IMR-90 (cell line): ENCODE data around the gene UBL7. TPM values are rescaled to one million over a fixed set of nuclear protein-coding genes. Genes with fewer than 3 reads are reported as not detected.
"Not testable (repeated sequence)": the region's sequence is repeated elsewhere in the genome, so short reads cannot be mapped to it uniquely, and the experiment has no call there.

Source experiments
- ATAC-seq: fragments of 200-7000 bp; cut with Tn5 transposase; 2 replicates; pipeline ENCODE4 v1.9.1; 2020; ENCODE audit warnings: low read depth, mild to moderate bottlenecking, moderate library complexity
- BruUV-seq: library from RNA; stranded (reverse); fragments of 400-500 nt; replicated peaks from 2 replicates; lab custom pipeline; 2021; lab: Mats Ljungman, UMichigan
- CTCF ChIA-PET: fragments of 300-600 bp; formaldehyde crosslinking; extraction: SDS; loops from one replicate; lab custom pipeline; 2021; ENCODE audit warnings: antibody characterized with exemption; lab: Yijun Ruan, JAX
- POLR2A ChIA-PET: fragments of 300-600 bp; sonication (Branson Sonifier 250); formaldehyde crosslinking; loops from one replicate; lab custom pipeline; 2022; ENCODE audit warnings: antibody characterized with exemption; ENCODE audit not compliant: unreplicated experiment; lab: Charles Lee
- DNase-seq: peaks from one replicate; pipeline ENCODE4 v3.0.0; 2013
- H2AFZ ChIP-seq: replicated peaks from 2 replicates; pipeline ENCODE3; 2013; ENCODE audit warnings: low read length, mild to moderate bottlenecking; ENCODE audit not compliant: poor library complexity
- H2AK5ac ChIP-seq: 2 replicates; pipeline ENCODE4 v1.6.1; 2013; ENCODE audit warnings: low read depth, low read length, inconsistent platforms
- H2AK9ac ChIP-seq: replicated peaks from 2 replicates; pipeline ENCODE3; 2013; ENCODE audit warnings: mild to moderate bottlenecking, low read depth, low read length, moderate library complexity; ENCODE audit not compliant: poor library complexity
- H2BK120ac ChIP-seq: 2 replicates; pipeline ENCODE4 v1.6.1; 2013; ENCODE audit warnings: low read depth, low read length, inconsistent platforms
- H2BK15ac ChIP-seq: 3 replicates; pipeline ENCODE4 v1.6.1; 2013; ENCODE audit warnings: low read depth, low read length, inconsistent platforms
- H2BK20ac ChIP-seq: 2 replicates; pipeline ENCODE4 v1.6.1; 2013; ENCODE audit warnings: low read depth, mild to moderate bottlenecking, inconsistent platforms, low read length, moderate library complexity
- H2BK5ac ChIP-seq: 2 replicates; pipeline ENCODE4 v1.6.1; 2013; ENCODE audit warnings: mild to moderate bottlenecking, low read depth, low read length, inconsistent platforms; ENCODE audit not compliant: poor library complexity, severe bottlenecking
- H3K14ac ChIP-seq: replicated peaks from 2 replicates; pipeline ENCODE4 v1.6.1; 2013; ENCODE audit warnings: low read depth, low read length, inconsistent platforms
- H3K18ac ChIP-seq: 2 replicates; pipeline ENCODE4 v1.6.1; 2013; ENCODE audit warnings: low read depth, low read length, control low read depth
- H3K23ac ChIP-seq: 2 replicates; pipeline ENCODE4 v1.6.1; 2013; ENCODE audit warnings: low read depth, low read length, inconsistent platforms
- H3K27ac ChIP-seq: 2 replicates; pipeline ENCODE4 v1.5.1; 2013; ENCODE audit warnings: mild to moderate bottlenecking, control low read depth, low read length; ENCODE audit not compliant: insufficient read depth
- H3K27me3 ChIP-seq: 2 replicates; pipeline ENCODE4 v1.6.1; 2013; ENCODE audit warnings: low read length; ENCODE audit not compliant: control insufficient read depth, insufficient read depth
- H3K36me3 ChIP-seq: 2 replicates; pipeline ENCODE4 v1.6.1; 2013; ENCODE audit warnings: low read length, mixed read lengths; ENCODE audit not compliant: control insufficient read depth, insufficient read depth
- H3K4ac ChIP-seq: 2 replicates; pipeline ENCODE4 v1.6.1; 2013; ENCODE audit warnings: low read depth, low read length, inconsistent platforms
- H3K4me1 ChIP-seq: 2 replicates; pipeline ENCODE4 v1.6.1; 2013; ENCODE audit warnings: low read length, mixed read lengths; ENCODE audit not compliant: control insufficient read depth, insufficient read depth
- H3K4me2 ChIP-seq: 2 replicates; pipeline ENCODE4 v1.6.1; 2013; ENCODE audit warnings: low read depth, mild to moderate bottlenecking, control low read depth, low read length, moderate library complexity
- H3K4me3 ChIP-seq: 2 replicates; pipeline ENCODE4 v1.5.1; 2013; ENCODE audit warnings: low read depth, mild to moderate bottlenecking, control low read depth, low read length, moderate library complexity; ENCODE audit not compliant: insufficient read depth
- H3K56ac ChIP-seq: 2 replicates; pipeline ENCODE4 v1.6.1; 2013; ENCODE audit warnings: low read length, inconsistent platforms; ENCODE audit not compliant: insufficient read depth; ENCODE audit errors: extremely low read depth
- H3K79me1 ChIP-seq, 2 experiments: 2 replicates each; pipeline ENCODE4 v1.6.1; 2013; ENCODE audit warnings: low read length in 2 of 2, inconsistent platforms in 1 of 2, low read depth in 1 of 2
- H3K9ac ChIP-seq: 2 replicates; pipeline ENCODE4 v1.6.1; 2013; ENCODE audit warnings: low read depth, low read length, control low read depth
- H3K9me1 ChIP-seq: 2 replicates; pipeline ENCODE4 v1.6.1; 2013; ENCODE audit warnings: low read length, inconsistent platforms; ENCODE audit not compliant: insufficient read depth
- H3K9me3 ChIP-seq: 2 replicates; pipeline ENCODE4 v1.6.1; 2013; ENCODE audit warnings: low read length; ENCODE audit not compliant: control insufficient read depth, insufficient read depth
- H4K20me1 ChIP-seq: 2 replicates; pipeline ENCODE4 v1.6.1; 2013; ENCODE audit warnings: low read length, inconsistent platforms; ENCODE audit not compliant: insufficient read depth
- H4K5ac ChIP-seq: 2 replicates; pipeline ENCODE4 v1.6.1; 2013; ENCODE audit warnings: mild to moderate bottlenecking, low read depth, low read length, control low read depth
- H4K8ac ChIP-seq, 2 experiments: 2 replicates each; pipeline ENCODE4 v1.6.1; 2013; ENCODE audit warnings: low read depth in 2 of 2, low read length in 2 of 2, control low read depth in 1 of 2, inconsistent platforms in 1 of 2
- H4K91ac ChIP-seq: 2 replicates; pipeline ENCODE4 v1.6.1; 2013; ENCODE audit warnings: low read depth, low read length, inconsistent platforms; ENCODE audit not compliant: insufficient read depth
- WGBS, 2 experiments: methylation state at CpG; one replicate each; pipeline versions ENCODE4 v1.1.5 to v1.1.7; 2013; ENCODE audit warnings: missing lambda C conversion rate in 2 of 2; ENCODE audit not compliant: insufficient read length in 1 of 2; ENCODE audit errors: extremely low coverage in 2 of 2; 5-methylcytosine and 5-hydroxymethylcytosine counted together
- dilution Hi-C: fragments of 300-500 bp; cut with HindIII; formaldehyde crosslinking; loops from one replicate; pipeline ENCODE4 v1.14.3; 2018; ENCODE audit warnings: low sequenced_read_pairs; ENCODE audit not compliant: unreplicated experiment
- in situ Hi-C: fragments of 300-500 bp; cut with MboI; formaldehyde crosslinking; loops from 3 replicates; pipeline ENCODE4 v1.14.3; 2019; ENCODE audit warnings: low sequenced_read_pairs, inconsistent platforms, mixed read lengths
- intact Hi-C: fragments of 100-400 bp; cut with micrococcal nuclease; formaldehyde crosslinking; loops from 2 replicates; pipeline ENCODE4 v1.10.0; 2022
- polyA plus RNA-seq, 3 experiments: library from polyadenylated mRNA; depleted of rRNA; stranded (reverse); fragments of >200 nt; gene quantifications; 2 replicates each; pipeline ENCODE4 v1.2.3, GENCODE V29; 2012; ENCODE audit warnings: low replicate concordance in 1 of 3
- total RNA-seq: library from RNA; depleted of rRNA; stranded (reverse); fragments of >200 nt; gene quantifications from 2 replicates; pipeline ENCODE4 v1.2.3, GENCODE V29; 2012

UBL7 gene
- total and polyA plus RNA-seq, 2 of the 4 experiments (the other 2 are of a cell fraction): 68.1 to 78.4 TPM

GRCh38 chr15:74457036-74457435, 3.9 kb downstream of the UBL7 start:
- H3K23ac ChIP-seq, in situ Hi-C loops, intact Hi-C loops, H4K91ac ChIP-seq, DNase-seq, H3K27me3 ChIP-seq, POLR2A ChIA-PET, H3K4me1 ChIP-seq, H3K4me2 ChIP-seq, H2BK20ac ChIP-seq, H3K4me3 ChIP-seq, H2BK5ac ChIP-seq, H2AK9ac ChIP-seq, H3K56ac ChIP-seq, H3K14ac ChIP-seq, H4K5ac ChIP-seq, BruUV-seq, H2AK5ac ChIP-seq, H3K9ac ChIP-seq, H3K4ac ChIP-seq, H3K18ac ChIP-seq, H4K8ac ChIP-seq, H3K9me3 ChIP-seq, dilution Hi-C loops, H3K27ac ChIP-seq, ATAC-seq, H2BK120ac ChIP-seq, H2BK15ac ChIP-seq, H4K20me1 ChIP-seq, H2AFZ ChIP-seq, H3K9me1 ChIP-seq: not testable (repeated sequence)
- Histone ChIP-seq H3K36me3 (peaks cover 11% of the 10 kb centered on the region), H3K79me1 (peaks cover 5 to 36% of the 10 kb centered on the region in 2 experiments; a peak in 3 of 4 replicates)
- 91% methylated on average over 5 of the region's 10 CpGs; no CpG with 5 or more reads in 1 of the 2 experiments for WGBS, 2 experiments
- CTCF ChIA-PET: interaction anchor here (0.7 kb wide), 1 partner anchor 14 kb away, joined by 3 read pairs; no protein-coding TSS in a partner anchor
